HG03457 (cell line): ENCODE measurements around the gene MRPS11.
"Not testable (repeated sequence)": the region's sequence is repeated elsewhere in the genome, so short reads cannot be mapped to it uniquely, and the experiment has no call there.

ENCODE experiments used
- ATAC-seq: cut with Tn5 transposase; IDR thresholded peaks from one replicate; pipeline ENCODE4 v1.9.1; 2021; ENCODE audit warnings: moderate number of reproducible peaks; ENCODE audit not compliant: unreplicated experiment

MRPS11 gene

GRCh38 chr15:88454867-88455810, 12.4 kb upstream of the MRPS11 start:
- peak; percentile 80 for ATAC-seq

- no peak for ATAC-seq
Measured at GRCh38 chr15:88456733-88457132, 10.8 kb upstream of the MRPS11 start.

DNA sequence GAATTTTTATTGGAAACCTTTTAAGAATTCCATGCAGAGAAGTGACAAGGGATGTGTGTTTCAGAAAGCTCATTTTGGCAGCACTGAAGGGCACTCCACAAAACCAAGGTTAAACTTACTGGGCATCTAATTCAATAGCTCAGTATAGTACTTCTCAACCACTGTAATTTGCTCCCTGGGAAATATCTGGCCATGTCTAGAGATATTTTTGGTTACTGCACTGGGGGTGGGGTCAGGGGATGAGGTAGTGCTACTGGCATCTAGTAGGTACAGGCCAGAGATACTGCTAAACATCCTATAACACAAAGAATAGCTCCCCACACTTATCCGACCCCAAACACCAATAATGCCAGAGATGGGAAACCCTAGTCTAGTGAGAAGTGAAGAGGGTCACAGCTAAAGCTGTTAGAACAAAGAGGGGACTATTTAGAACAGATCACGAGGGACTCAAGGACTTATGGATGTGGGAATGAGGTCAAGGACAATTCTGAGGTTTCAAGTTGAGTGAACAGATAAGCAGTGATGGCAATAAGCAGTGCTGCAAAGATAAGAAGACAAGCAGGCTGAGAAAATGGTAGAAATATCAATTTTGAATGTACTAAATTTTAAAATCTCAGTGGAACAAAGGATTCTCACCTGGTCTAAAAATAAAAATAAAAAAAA, 3.5 kb upstream of the MRPS11 start:
- ATAC-seq: no peak

- ATAC-seq: no peak
Measured at GRCh38 chr15:88465633-88466224, 1.8 kb upstream of the MRPS11 start.

DNA sequence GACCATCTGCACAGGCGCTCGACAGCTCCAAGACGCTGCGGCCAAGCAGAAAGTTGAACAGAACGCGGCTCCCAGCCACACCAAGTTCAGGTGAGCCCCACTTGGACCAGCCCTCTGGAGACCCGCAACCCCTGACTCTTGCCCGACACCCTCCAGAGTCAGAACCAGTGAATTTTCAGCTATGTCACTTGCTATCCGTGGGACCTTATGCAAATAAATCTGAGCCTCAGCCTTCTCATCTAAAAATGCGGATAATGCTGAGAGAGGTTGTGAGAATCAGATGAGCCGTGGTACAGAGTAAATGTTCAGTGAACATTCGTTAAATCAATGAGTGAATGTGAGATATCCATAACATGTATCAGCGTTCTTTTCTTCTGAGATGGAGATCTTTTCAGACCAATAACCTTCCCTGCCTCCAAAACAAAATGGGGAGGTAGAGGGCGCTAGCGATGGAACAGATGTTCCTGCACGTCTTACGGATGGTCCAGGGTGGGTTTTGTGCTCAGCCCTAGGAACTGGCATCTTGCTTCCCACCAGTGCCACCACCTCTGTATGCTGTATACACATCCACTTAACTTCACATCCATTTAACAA, 524 bp downstream of the MRPS11 start:
- peak; percentile 4 for ATAC-seq

DNA sequence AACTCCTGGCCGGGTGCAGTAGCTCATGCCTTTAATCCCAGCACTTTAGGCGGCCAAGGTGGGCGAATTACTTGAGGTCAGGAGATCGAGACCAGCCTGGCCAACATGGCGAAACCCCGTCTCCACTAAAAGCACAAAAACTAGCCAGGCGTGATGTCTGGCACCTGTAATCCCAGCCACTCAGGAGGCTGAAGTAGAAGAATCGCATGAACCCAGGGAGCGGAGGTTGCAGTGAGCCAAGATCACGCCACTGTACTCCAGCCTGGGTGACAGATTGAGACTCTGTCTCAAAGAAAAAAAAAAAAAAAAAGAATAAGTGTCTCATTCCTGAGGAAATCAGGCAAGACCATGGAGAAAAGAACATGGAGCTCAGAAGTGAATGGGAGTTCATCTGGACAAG, 1.2 kb downstream of the MRPS11 start:
- not testable (repeated sequence) for ATAC-seq

DNA sequence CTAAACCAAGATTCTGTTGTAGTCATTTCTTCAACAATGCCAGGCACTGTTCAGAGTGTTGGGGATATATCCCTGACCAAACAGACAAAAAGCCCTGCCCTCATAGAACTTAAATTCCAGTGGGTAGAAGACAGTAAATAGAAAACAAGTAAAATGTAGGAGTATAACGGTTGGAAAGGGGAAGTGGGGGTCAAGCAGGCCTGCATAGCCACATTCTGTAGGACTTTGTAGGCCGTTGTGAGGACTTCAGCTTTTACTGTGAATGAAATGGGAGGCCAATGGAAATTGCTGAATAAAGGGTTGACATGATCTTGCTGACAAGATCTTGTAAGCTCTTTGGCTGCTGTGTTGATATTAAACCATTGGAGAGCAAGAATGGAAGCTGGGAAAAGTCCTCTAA, 1.8 kb downstream of the MRPS11 start:
- ATAC-seq: no peak

DNA sequence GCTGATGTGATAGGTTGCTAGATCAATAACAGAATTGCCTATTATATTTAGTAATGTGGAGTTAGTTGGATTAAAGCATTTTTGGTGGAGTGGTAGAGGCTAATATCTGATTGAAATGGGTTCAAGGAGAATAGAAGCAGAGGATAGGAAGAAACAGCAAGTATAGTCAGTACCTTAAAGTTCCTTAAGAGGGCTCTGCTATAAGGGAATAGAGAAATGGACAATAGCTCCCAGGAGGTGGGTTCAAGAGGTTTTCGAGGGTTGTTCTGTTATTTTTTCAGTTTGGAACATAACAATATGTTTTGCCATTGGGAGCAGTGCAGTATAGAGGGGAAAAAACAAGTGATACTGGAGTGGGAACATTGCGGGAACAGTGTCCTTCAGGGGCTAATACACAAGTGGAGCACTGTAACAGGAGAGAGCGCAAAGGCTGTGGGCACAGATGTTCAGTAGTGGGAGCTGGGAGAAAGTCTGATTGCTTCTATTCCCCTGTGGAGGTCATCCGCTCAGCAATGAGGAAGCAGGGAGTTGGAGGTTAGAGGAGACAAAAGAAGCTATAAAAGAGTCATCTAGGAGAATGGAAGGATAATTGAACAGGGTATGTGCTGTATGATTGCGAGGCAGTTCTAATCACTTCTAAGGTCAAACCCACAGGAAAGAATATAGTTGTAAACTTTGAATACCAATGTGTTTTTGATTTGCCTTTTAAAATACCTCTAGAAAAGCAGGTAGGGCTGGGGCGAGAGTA, 3.3 kb downstream of the MRPS11 start:
- ATAC-seq: no peak

- no peak for ATAC-seq
Measured at GRCh38 chr15:88472225-88472624, 4.7 kb downstream of the MRPS11 start.

DNA sequence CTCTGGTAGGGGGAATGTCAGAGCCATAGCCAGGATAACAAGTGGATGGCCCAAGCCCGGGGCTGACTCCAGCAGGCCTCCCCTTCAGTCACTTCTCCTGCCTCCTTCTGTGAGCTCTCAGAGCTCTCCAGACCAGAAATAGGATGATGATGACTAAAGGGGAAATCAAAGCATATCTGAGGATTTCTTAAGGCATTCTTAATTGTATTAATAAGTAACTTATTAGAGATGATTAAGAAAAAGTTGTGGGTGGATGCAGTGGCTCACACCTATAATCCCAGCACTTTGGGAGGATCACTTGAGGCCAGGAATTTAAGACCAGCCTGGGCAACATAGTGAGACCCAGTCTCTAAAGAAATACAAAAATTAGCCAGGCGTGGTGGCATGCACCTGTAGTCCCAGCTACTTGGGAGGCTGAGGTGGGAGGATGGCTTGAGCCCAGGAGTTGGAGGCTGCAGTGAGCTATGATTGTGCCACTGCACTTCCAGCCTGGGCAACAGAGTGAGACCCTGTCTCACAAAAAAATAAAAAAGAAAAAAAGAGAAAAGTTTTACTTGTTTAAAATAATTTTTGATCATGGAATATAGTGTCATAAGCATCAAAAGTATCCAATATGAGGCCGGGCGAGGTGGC, 6.3 kb downstream of the MRPS11 start:
- not testable (repeated sequence) for ATAC-seq

DNA sequence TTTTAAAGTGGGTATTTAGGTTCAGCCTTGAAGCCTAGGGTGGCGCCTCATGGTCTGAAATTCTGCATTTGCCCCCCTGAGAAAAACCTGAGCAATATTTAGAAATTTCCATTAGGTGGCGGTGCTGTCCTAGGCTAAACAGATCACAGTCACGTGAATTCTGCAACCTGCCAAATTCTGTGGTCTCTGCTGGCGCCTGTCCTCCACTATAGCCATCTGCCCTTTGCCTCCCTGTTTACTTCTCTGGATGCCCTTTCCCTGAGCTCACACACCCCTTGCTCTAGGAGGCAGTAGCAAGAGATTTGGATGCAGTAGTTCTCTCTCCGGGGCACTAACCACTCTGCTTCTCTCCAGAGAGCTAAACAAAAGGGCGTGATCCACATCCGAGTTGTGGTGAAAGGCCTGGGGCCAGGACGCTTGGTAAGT, 9.1 kb downstream of the MRPS11 start:
- ATAC-seq: no peak

GRCh38 chr15:88477126-88477525, 9.6 kb downstream of the MRPS11 start:
- ATAC-seq: no peak

- no peak for ATAC-seq
Measured at GRCh38 chr15:88477904-88478303, 10.4 kb downstream of the MRPS11 start.

- ATAC-seq: no peak
Measured at GRCh38 chr15:88479169-88479568, 11.7 kb downstream of the MRPS11 start.

GRCh38 chr15:88480981-88481380, 13.5 kb downstream of the MRPS11 start:
- no peak for ATAC-seq

DNA sequence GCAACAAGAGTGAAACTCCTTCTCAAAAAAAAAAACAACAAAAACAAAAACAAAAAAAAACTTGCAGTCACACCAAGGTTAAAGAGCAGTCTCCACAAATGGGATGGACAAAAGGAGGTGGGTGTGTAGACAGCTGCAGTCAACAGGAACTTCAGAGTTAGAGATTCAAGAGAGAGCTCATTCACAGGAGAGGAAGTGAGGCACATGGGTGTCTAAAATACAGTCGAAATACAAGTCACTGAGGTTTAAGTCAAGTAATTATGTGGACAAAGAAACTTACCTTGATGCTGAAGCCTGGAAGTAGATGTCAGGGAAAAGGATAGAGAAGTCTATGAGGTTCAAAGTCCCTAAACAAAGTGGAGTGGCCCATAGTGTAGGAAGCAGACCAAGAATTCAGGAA, 14.8 kb downstream of the MRPS11 start:
- no peak for ATAC-seq

DNA sequence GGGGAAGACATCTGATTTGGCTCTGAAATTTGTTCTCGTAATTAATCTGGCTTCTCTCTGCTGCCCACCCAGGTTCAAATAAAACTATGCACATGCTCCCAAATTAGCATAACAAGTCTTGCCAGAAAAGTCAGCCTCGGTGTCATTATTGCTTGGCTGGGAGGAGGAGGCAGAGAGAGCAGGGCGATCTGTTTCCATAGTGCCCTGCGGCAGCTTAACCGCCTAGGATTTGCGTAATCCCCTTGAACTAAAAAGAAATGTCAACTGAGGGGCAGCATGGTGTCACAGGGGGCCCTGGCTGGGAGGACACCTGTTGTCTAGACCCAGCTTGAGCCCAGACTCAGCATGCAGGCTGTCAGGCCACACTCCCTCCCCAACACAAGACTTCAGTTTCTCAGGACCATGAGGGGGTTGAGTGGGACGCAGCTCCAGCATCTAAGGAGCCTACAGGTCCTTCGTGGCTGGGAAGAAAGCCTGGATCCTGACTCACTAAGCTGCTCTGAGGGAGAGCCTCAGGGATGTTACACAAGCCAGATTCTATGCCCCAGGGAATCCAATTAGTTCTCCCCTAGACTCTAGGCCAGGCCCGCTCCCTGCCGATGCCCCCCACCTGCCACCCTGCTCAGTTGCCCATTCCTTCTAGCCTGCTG, 17.3 kb downstream of the MRPS11 start:
- ATAC-seq: no peak

- no peak for ATAC-seq
Measured at GRCh38 chr15:88487178-88487795, 19.8 kb downstream of the MRPS11 start.

GRCh38 chr15:88487796-88488523, 20.5 kb downstream of the MRPS11 start:
- ATAC-seq: no peak
